ENCODE results near the gene NPR3.

The NPR3 gene

DNA sequence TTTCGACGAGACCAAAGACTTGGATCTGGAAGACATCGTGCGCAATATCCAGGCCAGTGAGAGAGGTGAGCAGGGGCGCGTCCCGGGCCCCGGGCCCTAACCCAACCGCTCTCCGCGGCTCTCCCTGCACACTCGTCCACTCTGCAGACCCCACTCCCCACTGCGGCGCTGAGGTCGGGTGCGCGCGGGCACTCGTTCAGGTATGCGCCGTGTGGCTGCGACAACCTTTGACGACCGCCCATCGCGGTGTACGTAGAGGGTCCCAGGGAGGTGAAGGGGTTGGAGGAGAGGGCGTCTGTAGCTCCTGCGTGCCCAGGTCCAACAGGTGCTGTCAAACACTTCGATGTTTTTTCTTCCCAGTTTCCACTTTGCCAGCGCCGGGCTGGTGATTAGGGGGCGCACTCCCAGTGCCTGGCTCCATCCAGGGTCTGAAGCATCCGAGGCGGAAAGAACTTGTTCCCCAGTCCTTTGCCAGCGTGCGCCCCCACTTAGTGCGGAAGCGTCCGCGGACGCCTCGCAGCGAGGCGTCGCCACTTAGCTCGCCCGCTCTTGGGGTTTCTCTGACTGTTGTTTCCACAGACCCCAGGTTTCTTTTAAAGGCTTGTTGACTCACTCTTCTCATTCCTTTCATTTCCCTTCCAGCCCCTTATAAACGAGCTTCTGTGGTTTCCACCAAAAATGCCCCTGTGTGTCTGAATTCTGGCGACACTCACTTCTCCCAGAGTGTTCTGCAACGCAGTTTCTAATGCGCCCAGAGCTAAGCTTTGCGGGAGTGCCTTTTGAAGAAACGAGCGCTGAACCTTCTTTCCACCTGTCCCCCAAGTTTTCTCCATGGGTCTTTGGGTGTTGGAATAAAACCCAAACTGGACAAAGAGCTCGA is 1.6 kb downstream of the NPR3 start:
- no peak for FAIRE-seq

- no peak for FAIRE-seq
Observed at GRCh38 chr5:32713361-32713769, 2.2 kb downstream of the NPR3 start.

GRCh38 chr5:32713770-32714381 is 2.8 kb downstream of the NPR3 start:
- FAIRE-seq = no peak

DNA sequence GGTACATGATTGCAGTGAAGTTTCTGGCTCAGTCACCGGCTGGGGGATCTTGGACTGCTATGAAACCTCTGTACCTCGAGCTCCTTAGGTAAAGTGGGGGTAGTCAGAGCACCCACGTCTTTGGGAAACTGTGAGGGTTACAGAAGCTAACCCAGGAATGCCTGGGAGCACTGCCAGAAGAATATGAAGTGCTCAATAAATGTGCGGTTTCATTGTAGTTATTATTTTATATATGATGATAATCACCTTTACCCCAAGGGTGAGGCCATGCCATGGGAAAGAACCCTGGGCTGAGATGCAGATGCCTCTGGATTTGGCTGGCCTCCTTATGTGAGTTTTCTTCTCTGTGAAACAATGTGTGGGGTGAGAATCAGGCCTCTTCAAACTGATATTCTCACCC is 3.7 kb downstream of the NPR3 start:
- no peak for FAIRE-seq

DNA sequence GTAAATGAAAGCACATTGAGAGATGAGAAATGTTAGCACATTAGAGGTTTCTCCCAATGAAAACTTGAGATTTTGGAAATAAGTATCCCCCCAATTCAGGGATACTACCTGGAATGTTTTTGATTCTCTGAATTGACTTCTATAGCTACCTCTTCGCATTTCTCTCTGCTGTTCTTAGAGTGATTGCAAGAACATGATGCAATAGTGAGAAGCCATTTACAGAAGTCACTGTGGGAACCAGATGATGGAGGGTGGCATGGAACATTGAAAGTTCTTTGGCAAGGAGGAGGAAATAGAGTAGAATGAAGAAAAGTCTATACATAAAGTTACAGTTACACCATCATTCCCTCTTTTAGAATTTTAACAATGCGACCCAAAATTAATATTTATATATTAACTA is 9.2 kb downstream of the NPR3 start:
- FAIRE-seq = no peak

GRCh38 chr5:32721626-32722025 is 10.5 kb downstream of the NPR3 start:
- no peak for FAIRE-seq

GRCh38 chr5:32722957-32723356 is 11.8 kb downstream of the NPR3 start:
- no peak for FAIRE-seq

DNA sequence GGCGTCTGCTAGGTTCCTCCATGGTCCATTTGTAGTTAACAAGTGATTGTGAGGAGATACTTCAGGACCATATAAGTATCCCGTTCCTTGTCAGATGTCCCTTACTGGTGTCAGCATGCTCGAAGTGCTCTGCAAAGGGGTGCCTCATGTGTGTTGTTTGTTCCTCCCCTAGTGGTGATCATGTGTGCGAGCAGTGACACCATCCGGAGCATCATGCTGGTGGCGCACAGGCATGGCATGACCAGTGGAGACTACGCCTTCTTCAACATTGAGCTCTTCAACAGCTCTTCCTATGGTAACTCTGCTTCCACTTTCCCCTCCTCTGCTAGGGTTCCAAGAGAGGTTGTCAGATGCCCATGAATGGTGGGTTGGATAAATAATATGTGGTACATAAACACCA is 13.4 kb downstream of the NPR3 start:
- no peak for FAIRE-seq

GRCh38 chr5:32726086-32726557 is 15.0 kb downstream of the NPR3 start:
- FAIRE-seq = no peak

GRCh38 chr5:32729651-32730050 is 18.5 kb downstream of the NPR3 start:
- no peak for FAIRE-seq

GRCh38 chr5:32733590-32734340 is 22.6 kb downstream of the NPR3 start:
- no peak for FAIRE-seq

DNA sequence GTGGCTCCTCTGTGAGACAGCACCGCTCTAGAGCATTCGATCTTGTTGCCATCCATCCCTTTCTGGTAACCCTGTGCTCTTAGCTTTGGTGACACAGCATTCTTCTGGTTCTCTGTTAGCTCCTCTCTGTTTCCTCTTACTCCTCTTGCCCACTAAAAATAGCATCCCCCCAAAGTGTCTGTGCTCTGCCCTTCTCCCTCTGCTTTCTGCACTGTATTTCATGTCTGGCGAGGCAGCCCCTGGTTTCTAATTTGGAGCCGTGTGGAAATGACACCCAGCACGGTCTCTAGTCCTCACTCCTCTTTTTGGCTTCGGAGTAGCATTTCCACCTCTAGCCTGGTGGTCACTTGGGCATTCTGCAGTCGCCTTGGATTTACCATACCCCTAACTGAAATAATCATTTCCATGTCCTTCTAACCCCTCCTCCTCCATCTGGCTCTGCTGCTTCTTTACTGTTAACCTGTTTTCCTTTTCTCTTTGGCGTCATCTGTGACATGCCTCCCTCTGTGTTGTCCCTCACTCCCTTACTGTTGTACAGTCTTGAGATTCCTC is 23.8 kb downstream of the NPR3 start:
- FAIRE-seq = no peak

DNA sequence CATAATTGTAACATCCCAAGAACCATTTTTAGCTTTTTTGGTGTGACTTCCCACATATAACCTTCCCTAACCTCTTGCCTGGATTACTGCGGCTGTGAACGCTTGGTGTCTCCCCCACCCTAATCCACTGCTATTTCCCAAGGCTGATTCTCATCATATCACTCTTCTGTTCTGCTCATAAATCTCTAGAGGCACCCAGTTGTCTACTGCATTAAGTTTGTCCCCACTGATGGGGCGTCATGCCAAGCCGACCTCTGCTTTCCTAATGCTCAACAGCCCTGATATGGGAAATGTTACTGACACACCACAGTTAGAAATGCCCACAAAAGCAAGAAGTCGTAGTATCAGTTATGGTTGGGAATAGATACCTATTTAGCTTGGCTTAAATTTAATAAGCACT is 24.4 kb downstream of the NPR3 start:
- no peak for FAIRE-seq

GRCh38 chr5:32736842-32737241 is 25.7 kb downstream of the NPR3 start:
- no peak for FAIRE-seq

DNA sequence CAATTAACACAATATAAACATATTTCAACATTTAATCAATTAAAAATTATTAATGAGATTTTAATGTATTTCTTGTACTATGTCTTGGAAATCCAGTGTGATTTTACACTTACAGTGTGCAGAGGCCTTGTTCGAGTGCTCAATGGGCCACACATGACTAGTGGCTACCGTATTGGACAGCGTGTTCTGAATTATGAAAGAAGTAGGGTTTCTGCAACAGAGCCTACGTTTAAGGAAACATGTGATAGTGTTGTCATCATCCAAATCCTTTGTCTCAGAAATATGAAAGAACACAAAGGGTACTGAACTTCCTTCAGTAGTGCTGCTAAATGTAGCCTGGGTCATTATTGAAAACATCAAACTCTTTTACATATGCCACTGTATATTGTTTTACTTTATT is 29.5 kb downstream of the NPR3 start:
- no peak for FAIRE-seq

DNA sequence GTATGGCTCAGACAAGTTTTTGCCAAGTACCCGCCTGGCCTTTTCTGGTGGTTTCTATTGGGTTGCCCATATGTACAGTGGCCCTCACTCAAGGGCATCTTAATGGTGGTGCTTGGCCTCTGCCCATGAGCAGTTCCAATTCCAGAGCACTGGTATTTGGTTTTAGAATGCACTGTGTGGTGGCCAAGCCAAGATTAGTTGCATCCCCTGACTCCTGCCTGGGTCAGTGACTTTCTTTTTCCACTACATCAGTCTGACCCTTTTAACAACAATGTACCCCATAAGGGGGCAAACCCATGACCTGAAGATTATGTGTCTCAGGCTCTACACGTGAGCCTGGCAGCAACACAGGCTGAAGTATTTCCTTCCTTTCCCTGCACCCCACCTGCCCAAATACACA is 34.2 kb downstream of the NPR3 start:
- no peak for FAIRE-seq

- no peak for FAIRE-seq
Observed at GRCh38 chr5:32752411-32752810, 41.3 kb downstream of the NPR3 start.

GRCh38 chr5:32753051-32753450 is 41.9 kb downstream of the NPR3 start:
- FAIRE-seq = no peak

DNA sequence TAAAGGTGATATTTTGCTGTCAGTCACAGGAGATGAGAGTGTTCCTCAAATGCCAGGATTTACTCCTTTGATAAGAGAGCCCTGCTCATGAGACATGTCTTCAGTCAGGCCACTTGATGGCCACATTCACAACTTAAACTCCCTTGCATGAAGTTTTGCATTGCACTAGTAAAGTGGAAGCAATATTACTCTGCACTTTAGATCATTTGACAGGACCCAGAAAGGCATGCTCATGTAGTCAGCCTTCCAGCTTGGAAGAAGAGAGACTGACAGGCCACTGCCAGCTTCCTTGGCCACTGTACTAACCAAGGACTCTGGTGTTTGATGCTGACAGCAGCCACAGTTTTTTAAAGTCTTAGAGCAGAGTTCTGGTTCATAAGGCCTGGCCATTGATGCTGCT is 42.6 kb downstream of the NPR3 start:
- no peak for FAIRE-seq

GRCh38 chr5:32754284-32754683 is 43.2 kb downstream of the NPR3 start:
- no peak for FAIRE-seq

- no peak for FAIRE-seq
Observed at GRCh38 chr5:32760091-32760509, 49.0 kb downstream of the NPR3 start.

GRCh38 chr5:32765266-32765665 is 54.1 kb downstream of the NPR3 start:
- no peak for FAIRE-seq

DNA sequence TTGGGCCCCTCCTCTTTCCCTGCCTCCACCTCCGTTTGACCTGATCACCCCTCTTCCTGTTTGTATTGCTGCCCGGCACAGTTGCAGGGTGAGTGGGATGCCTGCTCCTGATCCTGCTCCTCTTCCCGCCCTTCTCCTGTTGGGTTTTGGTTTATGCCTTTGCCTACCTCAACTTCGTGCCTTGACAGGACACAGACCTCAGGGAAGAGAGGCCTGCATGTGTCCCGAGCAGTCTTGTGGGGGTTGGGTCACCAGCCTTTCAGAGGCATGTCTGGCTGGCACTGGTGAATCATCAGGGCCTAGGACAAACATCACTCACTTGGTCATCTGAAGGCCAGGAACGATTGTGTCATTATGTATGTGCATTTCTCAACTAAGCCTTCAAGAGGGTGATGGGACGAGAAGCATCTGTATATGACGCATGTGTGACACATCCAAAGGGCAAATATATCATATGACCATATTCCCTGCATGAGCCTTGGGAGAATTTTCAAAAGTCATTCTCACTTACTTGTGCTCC is 56.9 kb downstream of the NPR3 start:
- FAIRE-seq = no peak
